MM.1S (cell line): Measurements from ENCODE around the gene NEK11.
A peak's percentile ranks its signal among the peaks of the same experiment; 100 is the strongest.

ENCODE experiments used
- DNase-seq: peaks from one replicate; pipeline ENCODE4 v3.0.0-alpha.2; 2015
- H2AFZ ChIP-seq: fragments of 300-600 bp; sonication (generic); 2 replicates; pipeline ENCODE4 v1.6.0; 2016; ENCODE audit warnings: antibody characterized with exemption, low read length
- H3F3A ChIP-seq: fragments of 300-600 bp; sonication (generic); 2 replicates; pipeline ENCODE4 v1.6.1; 2016; ENCODE audit warnings: mild to moderate bottlenecking, antibody characterized with exemption, low read length, moderate library complexity, mixed read lengths; ENCODE audit not compliant: insufficient read depth
- H3K27ac ChIP-seq: fragments of 300-600 bp; sonication (generic); 2 replicates; pipeline ENCODE4 v1.5.1; 2016; ENCODE audit warnings: mild to moderate bottlenecking, low read length
- H3K27me3 ChIP-seq: fragments of 300-600 bp; sonication (generic); replicated peaks from 2 replicates; pipeline ENCODE4 v1.6.0; 2016; ENCODE audit warnings: low read length; ENCODE audit not compliant: insufficient read depth
- H3K36me3 ChIP-seq: fragments of 300-600 bp; sonication (generic); replicated peaks from 2 replicates; pipeline ENCODE4 v1.6.1; 2016; ENCODE audit warnings: mild to moderate bottlenecking, low read length, mixed read lengths; ENCODE audit not compliant: insufficient read depth
- H3K4me1 ChIP-seq: fragments of 300-600 bp; sonication (generic); 2 replicates; pipeline ENCODE4 v1.6.1; 2016; ENCODE audit warnings: low read length, mixed read lengths
- H3K4me2 ChIP-seq: fragments of 300-600 bp; sonication (generic); 2 replicates; pipeline ENCODE4 v1.6.0; 2016; ENCODE audit warnings: low read depth, low read length
- H3K4me3 ChIP-seq: fragments of 300-600 bp; sonication (generic); 2 replicates; pipeline ENCODE4 v1.5.1; 2016; ENCODE audit warnings: low read length, mixed read lengths
- H3K79me2 ChIP-seq: fragments of 300-600 bp; sonication (generic); 2 replicates; pipeline ENCODE4 v1.6.1; 2016; ENCODE audit warnings: mixed run types, low read length, mixed read lengths
- H3K9ac ChIP-seq: fragments of 300-600 bp; sonication (generic); 2 replicates; pipeline ENCODE4 v1.6.1; 2016; ENCODE audit warnings: low read length, mixed read lengths
- H3K9me2 ChIP-seq: fragments of 300-600 bp; sonication (generic); replicated peaks from 2 replicates; pipeline ENCODE4 v1.6.1; 2016; ENCODE audit warnings: mild to moderate bottlenecking, low read length, mixed read lengths; ENCODE audit not compliant: insufficient read depth
- H3K9me3 ChIP-seq: fragments of 300-600 bp; sonication (generic); replicated peaks from 2 replicates; pipeline ENCODE4 v1.6.1; 2016; ENCODE audit warnings: mild to moderate bottlenecking, low read length, mixed read lengths; ENCODE audit not compliant: insufficient read depth
- H4K20me1 ChIP-seq: fragments of 300-600 bp; sonication (generic); 2 replicates; pipeline ENCODE4 v1.6.1; 2016; ENCODE audit warnings: mild to moderate bottlenecking, low read length, moderate library complexity, mixed read lengths; ENCODE audit not compliant: insufficient read depth
- EZH2 ChIP-seq: fragments of 300-600 bp; sonication (generic); optimal IDR thresholded peaks from 2 replicates; pipeline ENCODE3; 2017; ENCODE audit warnings: low read depth, mild to moderate bottlenecking, antibody characterized with exemption, low read length, mixed read lengths
- EZH2phosphoT487 ChIP-seq: fragments of 300-600 bp; sonication (generic); IDR thresholded peaks from 2 replicates; pipeline ENCODE4 v1.6.1; 2018; ENCODE audit warnings: antibody characterized with exemption, low read length
- TF ChIP-seq, protein P1 (sequence below): fragments of 300-600 bp; sonication (generic); IDR thresholded peaks from 2 replicates; pipeline ENCODE4 v1.5.1; 2016; ENCODE audit warnings: antibody characterized with exemption, low read length, mixed read lengths

Gene NEK11

DNA sequence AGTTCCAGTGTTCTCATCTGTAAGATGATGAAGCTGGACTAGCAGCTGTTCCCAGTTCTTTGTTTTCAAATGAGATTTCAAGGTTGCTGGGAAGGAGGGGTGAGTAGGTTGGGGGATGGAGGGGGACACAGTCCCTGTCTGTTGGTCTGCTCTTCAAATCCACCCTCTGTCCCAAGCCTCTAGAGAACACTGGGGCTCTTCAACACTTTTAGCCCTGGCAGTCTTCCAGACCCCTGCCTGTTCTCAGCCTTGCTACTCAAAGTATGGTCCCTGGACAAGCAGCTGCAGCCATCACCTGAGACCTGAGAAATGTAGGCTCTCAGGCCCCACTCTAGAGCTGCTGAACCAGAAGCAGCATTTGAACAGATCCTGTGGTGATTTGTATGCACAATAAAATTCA, 41.3 kb downstream of the NEK11 start:
- Histone ChIP-seq H3K79me2 (no peaks in the 10 kb centered on the region), H3K9me2 (no peaks in the 10 kb centered on the region), H3K9ac (no peak overlapping the region), H3K4me3 (no peak overlapping the region), H3K9me3 (no peaks in the 10 kb centered on the region), H3K27ac (no peak overlapping the region), H2AFZ (no peak overlapping the region), H3K4me1 (peaks cover 24% of the 10 kb centered on the region), H4K20me1 (no peaks in the 10 kb centered on the region), H3F3A (peaks cover 13% of the 10 kb centered on the region; the same call in 1 of the 2 replicates), H3K36me3 (no peaks in the 10 kb centered on the region), H3K4me2 (no peak overlapping the region), H3K27me3 (no peaks in the 10 kb centered on the region)
- TF ChIP-seq EZH2 (no peak), EZH2phosphoT487 (no peak)
- TF ChIP-seq, protein P1, sequence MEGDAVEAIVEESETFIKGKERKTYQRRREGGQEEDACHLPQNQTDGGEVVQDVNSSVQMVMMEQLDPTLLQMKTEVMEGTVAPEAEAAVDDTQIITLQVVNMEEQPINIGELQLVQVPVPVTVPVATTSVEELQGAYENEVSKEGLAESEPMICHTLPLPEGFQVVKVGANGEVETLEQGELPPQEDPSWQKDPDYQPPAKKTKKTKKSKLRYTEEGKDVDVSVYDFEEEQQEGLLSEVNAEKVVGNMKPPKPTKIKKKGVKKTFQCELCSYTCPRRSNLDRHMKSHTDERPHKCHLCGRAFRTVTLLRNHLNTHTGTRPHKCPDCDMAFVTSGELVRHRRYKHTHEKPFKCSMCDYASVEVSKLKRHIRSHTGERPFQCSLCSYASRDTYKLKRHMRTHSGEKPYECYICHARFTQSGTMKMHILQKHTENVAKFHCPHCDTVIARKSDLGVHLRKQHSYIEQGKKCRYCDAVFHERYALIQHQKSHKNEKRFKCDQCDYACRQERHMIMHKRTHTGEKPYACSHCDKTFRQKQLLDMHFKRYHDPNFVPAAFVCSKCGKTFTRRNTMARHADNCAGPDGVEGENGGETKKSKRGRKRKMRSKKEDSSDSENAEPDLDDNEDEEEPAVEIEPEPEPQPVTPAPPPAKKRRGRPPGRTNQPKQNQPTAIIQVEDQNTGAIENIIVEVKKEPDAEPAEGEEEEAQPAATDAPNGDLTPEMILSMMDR = no peak
- peak; percentile 27 for DNase-seq

DNA sequence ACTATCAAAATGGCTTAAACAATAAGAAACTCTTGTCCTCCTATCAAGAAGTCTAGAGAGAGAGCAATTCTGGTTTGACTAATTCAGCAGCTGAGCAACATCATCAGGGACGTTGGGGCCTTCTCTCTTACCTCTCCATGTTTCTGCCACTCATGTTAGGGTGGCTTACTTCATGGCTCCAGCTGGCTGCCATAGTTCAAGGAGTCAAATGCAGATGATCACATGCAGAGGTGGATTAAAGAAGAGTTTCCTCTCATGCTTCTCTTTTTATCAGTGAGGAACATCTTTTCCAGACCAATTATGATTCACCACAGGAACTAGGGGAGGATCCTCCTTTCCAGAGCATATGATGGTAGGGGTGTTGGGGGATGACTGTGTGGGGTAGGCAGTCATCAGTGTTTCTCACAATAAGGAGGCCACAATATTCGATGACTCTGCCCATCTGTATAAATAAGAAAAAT, 45.5 kb downstream of the NEK11 start:
- H4K20me1 ChIP-seq = no peaks in the 10 kb centered on the region
- no peaks in the 10 kb centered on the region for H3K9me2 ChIP-seq
- DNase-seq = no peak
- no peaks in the 10 kb centered on the region for H3K36me3 ChIP-seq
- no peak overlapping the region for H3K27ac ChIP-seq
- H3K4me3 ChIP-seq = no peak overlapping the region
- no peak overlapping the region for H3K9ac ChIP-seq
- no peaks in the 10 kb centered on the region for H3K9me3 ChIP-seq
- H3F3A ChIP-seq = peaks cover 22% of the 10 kb centered on the region
- peaks cover 42% of the 10 kb centered on the region for H3K4me1 ChIP-seq
- no peak overlapping the region for H2AFZ ChIP-seq
- H3K79me2 ChIP-seq = no peaks in the 10 kb centered on the region
- 0 out of 2 replicates have a peak, but pooled peaks cover 4% of the 10 kb centered on the region for H3K27me3 ChIP-seq
- H3K4me2 ChIP-seq = no peak overlapping the region
- TF ChIP-seq, protein P1 = no peak
- TF ChIP-seq EZH2phosphoT487 = no peak
- no peak for TF ChIP-seq EZH2

DNA sequence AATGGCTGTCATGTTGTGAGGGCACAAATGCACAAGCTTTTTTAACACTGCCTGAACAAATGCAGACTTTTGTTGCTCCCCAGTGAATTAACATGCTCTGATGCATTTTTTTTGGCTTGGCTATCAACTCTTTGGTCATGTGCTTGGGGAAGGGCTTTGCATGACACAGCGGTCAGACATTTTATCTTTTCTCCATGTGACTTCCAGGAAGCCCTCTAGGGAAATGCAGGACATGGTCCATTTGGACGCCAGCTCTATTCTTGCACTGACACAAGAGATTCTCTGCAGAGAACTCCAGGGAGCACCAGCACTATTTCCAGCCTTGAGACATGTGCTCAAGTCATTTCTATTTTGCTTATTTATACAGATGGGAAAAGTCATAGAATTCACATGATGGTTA, 46.2 kb downstream of the NEK11 start:
- Histone ChIP-seq H2AFZ (no peak overlapping the region), H3K9ac (no peak overlapping the region), H3K9me3 (no peaks in the 10 kb centered on the region), H3K4me1 (peaks cover 42% of the 10 kb centered on the region), H3K27me3 (0 out of 2 replicates have a peak, but pooled peaks cover 4% of the 10 kb centered on the region), H4K20me1 (no peaks in the 10 kb centered on the region), H3F3A (peaks cover 19% of the 10 kb centered on the region), H3K4me2 (no peak overlapping the region), H3K27ac (no peak overlapping the region), H3K79me2 (no peaks in the 10 kb centered on the region), H3K9me2 (no peaks in the 10 kb centered on the region), H3K4me3 (no peak overlapping the region), H3K36me3 (no peaks in the 10 kb centered on the region)
- TF ChIP-seq, protein P1 = no peak
- TF ChIP-seq EZH2 (no peak), EZH2phosphoT487 (no peak)
- DNase-seq = no peak
